NT2/D1 (cell line): ENCODE data around the gene SDK1.
"Not testable (repeated sequence)": the region's sequence is repeated elsewhere in the genome, so short reads cannot be mapped to it uniquely, and the experiment has no call there.

Experiments used
- DNase-seq: peaks from one replicate; pipeline ENCODE4 v3.0.0-alpha.2; 2011; ENCODE audit warnings: low read depth, low spot score
- H3K27me3 ChIP-seq: 2 replicates; pipeline ENCODE4 v1.6.0; 2011; ENCODE audit warnings: mild to moderate bottlenecking; ENCODE audit not compliant: insufficient read length, insufficient read depth
- H3K36me3 ChIP-seq: 2 replicates; pipeline ENCODE4 v1.6.1; 2011; ENCODE audit warnings: mild to moderate bottlenecking, low read length, mixed read lengths; ENCODE audit not compliant: insufficient read depth, insufficient read length
- H3K4me1 ChIP-seq: 2 replicates; pipeline ENCODE4 v1.5.1; 2011; ENCODE audit not compliant: insufficient read depth, insufficient read length
- H3K4me3 ChIP-seq: 2 replicates; pipeline ENCODE4 v1.5.1; 2011; ENCODE audit warnings: low read depth; ENCODE audit not compliant: insufficient read length
- H3K9ac ChIP-seq: 2 replicates; pipeline ENCODE4 v1.6.0; 2011; ENCODE audit warnings: low read depth; ENCODE audit not compliant: insufficient read length
- H3K9me3 ChIP-seq: 2 replicates; pipeline ENCODE4 v1.5.1; 2011; ENCODE audit warnings: mild to moderate bottlenecking, low read length; ENCODE audit not compliant: insufficient read depth
- SUZ12 ChIP-seq: IDR thresholded peaks from 2 replicates; pipeline ENCODE4 v1.6.1; 2011; ENCODE audit not compliant: insufficient read length, insufficient read depth; ENCODE audit errors: extremely low read depth
- YY1 ChIP-seq: IDR thresholded peaks from 2 replicates; pipeline ENCODE4 v1.6.1; 2011; ENCODE audit not compliant: insufficient read length, insufficient read depth
- ZNF274 ChIP-seq: IDR thresholded peaks from 2 replicates; pipeline ENCODE4 v1.6.1; 2011; ENCODE audit warnings: mild to moderate bottlenecking, low read depth, low read length

The SDK1 gene

DNA sequence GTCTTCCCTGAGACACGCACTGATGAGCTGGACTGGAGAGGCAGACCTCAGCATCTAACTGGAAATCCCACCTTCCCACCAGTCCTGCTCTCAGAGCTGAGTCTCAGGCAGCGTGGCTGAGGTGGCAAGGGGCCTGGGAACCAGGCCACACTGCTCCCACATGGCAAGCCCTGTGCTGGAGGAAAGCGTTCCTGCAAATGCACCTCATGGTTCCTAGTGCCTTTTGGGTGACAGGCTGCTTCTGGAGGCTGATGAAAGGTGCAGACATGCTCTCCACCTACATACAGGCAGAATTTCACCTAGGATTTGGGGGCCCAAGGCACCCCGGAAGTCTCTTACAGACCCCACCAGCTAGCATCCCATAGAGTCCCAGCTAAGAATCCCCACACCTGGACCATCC lies 948.2 kb downstream of the SDK1 start:
- peaks cover 19% of the 10 kb centered on the region for H3K4me1 ChIP-seq
- H3K4me3 ChIP-seq = no peak overlapping the region
- peaks cover 18% of the 10 kb centered on the region; the same call in 1 of the 2 replicates for H3K9me3 ChIP-seq
- no peak overlapping the region for H3K9ac ChIP-seq
- H3K36me3 ChIP-seq = no peaks in the 10 kb centered on the region
- TF ChIP-seq SUZ12 (no peak), YY1 (no peak), ZNF274 (no peak)
- no peak for DNase-seq
- H3K27me3 ChIP-seq = no peaks in the 10 kb centered on the region

DNA sequence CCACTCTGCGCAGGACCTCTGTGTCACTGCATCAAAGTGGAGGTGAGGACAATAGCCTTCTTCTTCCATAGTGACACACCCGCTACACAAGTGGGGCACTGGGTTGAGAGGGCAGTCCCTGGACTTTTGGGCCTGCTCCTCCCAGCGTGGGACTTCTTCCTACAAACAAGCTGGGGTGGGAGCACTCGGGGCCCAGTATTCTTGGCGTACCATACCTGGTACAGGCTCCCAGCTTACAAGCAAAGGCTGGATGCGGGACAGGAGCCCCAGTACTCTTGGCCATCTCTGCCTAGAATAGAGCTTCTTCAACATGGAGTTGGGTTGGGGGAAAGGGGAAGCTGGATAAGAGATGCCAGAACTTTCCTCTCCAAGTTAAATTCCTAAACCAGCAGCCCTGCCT lies 954.3 kb downstream of the SDK1 start:
- Histone ChIP-seq H3K4me3 (no peak overlapping the region), H3K36me3 (no peaks in the 10 kb centered on the region), H3K27me3 (no peaks in the 10 kb centered on the region), H3K9me3 (peaks cover 7% of the 10 kb centered on the region; the same call in 1 of the 2 replicates), H3K4me1 (no peaks in the 10 kb centered on the region), H3K9ac (no peak overlapping the region)
- no peak for DNase-seq
- no peak for TF ChIP-seq YY1
- TF ChIP-seq ZNF274 = no peak
- no peak for TF ChIP-seq SUZ12

DNA sequence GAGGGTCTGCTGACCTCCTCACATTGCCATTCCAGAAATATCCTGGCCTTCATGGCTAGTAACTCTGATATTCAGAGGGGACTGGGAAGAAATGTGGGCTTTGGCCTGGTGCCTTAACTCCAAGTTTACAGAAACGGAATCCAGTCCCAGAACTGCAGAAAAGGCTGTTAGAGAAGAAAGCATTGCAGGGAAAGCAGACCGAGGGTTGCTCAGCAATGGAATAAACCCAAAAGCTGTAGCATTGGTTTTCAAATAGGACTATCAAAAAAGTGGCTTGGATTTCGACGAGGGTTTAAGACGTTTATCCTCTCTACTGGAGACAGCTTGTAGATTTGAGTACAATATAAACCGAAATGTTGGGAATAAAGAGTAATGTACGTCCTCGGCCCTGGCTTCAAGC lies 955.2 kb downstream of the SDK1 start:
- peaks cover 6% of the 10 kb centered on the region; the same call in 1 of the 2 replicates for H3K9me3 ChIP-seq
- no peaks in the 10 kb centered on the region for H3K27me3 ChIP-seq
- H3K4me1 ChIP-seq = no peaks in the 10 kb centered on the region
- H3K36me3 ChIP-seq = no peaks in the 10 kb centered on the region
- no peak overlapping the region for H3K4me3 ChIP-seq
- no peak for TF ChIP-seq SUZ12
- no peak for TF ChIP-seq ZNF274
- no peak for TF ChIP-seq YY1
- H3K9ac ChIP-seq = no peak overlapping the region
- DNase-seq = no peak

DNA sequence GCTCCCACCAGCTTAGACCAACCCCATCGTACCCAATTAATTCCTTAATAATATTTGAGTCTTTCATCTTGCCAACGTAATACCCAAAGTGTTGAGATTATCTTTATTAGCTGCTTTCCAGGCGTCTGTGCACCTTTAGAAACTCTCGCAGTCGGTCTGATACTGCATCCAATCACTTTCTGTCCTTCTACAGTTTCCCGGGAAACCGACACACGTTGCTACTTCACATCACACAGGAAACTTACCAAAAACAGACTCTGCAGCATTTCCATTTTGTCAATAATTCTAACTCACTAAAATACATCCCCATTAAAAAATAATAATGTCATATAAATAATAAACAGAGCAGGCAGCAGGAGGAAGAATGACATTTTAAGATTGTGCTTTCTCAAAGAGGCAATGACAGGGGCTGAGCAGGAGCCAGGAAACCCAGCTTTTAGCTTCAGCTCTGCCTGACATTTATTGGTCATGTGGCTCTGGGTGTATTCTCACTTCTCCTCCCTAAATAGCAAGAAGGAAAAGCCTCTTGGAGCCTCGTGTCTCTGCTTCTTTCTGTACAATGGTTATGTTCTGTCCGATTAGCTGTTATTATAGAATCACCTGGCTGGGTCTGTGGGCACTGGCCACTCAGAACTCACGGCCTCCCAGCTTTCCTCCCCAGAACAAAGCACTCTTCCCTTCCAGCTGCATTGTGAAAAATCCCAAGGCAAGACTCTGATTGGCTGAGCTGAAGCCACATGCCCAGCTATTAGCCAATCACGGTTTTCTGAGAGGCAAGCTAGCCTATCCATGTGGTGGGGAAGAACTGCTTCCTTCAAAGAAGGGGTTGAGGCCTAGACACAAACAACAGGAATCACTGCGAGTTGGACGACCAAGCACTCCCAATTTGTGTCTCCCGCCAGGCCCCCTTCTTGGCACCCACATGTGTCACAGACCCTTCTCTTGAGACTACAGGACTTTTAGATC lies 956.4 kb downstream of the SDK1 start:
- no peaks in the 10 kb centered on the region for H3K27me3 ChIP-seq
- H3K4me1 ChIP-seq = no peaks in the 10 kb centered on the region
- no peak for DNase-seq
- H3K4me3 ChIP-seq = no peak overlapping the region
- TF ChIP-seq ZNF274 (no peak), SUZ12 (no peak), YY1 (no peak)
- H3K36me3 ChIP-seq = no peaks in the 10 kb centered on the region
- no peak overlapping the region for H3K9ac ChIP-seq
- H3K9me3 ChIP-seq = no peaks in the 10 kb centered on the region

DNA sequence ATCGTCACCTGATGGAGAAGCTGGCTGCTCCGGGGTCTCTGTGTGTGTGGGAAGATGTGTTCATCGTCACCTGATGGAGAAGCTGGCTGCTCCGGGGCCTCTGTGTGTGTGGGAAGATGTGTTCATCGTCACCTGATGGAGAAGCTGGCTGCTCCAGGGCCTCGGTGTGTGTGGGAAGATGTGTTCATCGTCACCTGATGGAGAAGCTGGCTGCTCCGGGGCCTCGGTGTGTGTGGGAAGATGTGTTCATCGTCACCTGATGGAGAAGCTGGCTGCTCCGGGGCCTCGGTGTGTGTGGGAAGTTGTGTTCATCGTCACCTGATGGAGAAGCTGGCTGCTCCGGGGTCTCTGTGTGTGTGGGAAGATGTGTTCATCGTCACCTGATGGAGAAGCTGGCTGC lies 959.1 kb downstream of the SDK1 start:
- H3K27me3 ChIP-seq = not testable (repeated sequence)

DNA sequence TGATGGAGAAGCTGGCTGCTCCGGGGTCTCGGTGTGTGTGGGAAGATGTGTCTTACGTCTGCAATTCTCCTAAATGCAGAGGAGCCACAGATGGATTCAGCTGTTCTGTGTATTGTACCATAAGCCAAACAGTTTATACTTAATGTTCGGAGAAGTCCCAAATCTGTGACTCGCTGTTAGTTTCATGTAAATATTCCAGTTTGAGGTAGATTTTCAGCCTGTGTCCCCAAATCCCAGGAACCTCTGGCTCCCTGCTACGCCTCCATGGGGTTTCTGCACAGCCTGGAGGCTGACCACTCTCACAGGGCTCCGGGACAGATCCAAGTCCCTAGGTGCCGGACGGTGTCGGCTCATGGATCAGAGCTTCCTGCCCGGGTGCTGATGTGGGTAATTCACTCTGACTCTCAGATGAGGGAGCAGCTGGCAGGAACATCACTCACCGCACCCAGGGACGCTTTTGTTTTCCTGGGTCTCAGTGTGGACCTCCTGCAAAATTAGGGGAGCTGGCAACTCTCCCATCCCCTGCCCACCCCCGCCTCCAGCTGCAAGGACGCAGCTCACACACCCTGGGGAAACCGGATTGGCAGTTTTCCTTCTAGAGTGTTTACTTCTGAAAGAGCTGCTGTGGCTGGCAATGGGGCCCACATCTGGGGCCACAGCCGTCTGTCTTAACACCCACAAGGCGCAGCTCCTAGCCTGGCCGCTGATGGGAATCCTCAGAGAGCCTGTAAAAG lies 960.0 kb downstream of the SDK1 start:
- no peak overlapping the region for H3K4me3 ChIP-seq
- no peak overlapping the region for H3K9ac ChIP-seq
- H3K9me3 ChIP-seq = no peaks in the 10 kb centered on the region
- no peak for DNase-seq
- H3K36me3 ChIP-seq = no peaks in the 10 kb centered on the region
- H3K27me3 ChIP-seq = no peaks in the 10 kb centered on the region
- no peaks in the 10 kb centered on the region for H3K4me1 ChIP-seq
- TF ChIP-seq ZNF274 (no peak), YY1 (no peak), SUZ12 (no peak)

More for the DNA sequence above, 959.1 kb downstream of the SDK1 start:
- not testable (repeated sequence) for DNase-seq, H3K9me3 ChIP-seq, H3K9ac ChIP-seq, H3K4me3 ChIP-seq, H3K4me1 ChIP-seq, H3K36me3 ChIP-seq

DNA sequence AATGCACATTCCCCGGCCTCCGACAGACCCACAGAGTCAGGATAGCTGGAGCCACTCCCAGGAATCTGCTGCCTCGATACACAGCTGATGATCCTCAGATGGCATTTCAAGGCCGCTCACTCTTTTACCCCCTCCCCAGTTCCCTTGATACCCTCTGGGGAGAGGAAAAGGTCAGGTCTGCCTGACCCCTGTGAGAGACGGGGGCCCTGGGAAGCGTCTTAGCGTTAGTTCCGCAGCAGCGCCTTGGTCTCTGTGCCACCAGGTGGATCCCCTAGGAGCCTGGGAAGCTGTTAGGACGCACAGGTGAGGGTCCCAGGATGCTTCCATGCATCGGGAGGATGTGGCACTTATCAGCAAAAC lies 960.5 kb downstream of the SDK1 start:
- Histone ChIP-seq H3K4me1 (no peaks in the 10 kb centered on the region), H3K27me3 (no peaks in the 10 kb centered on the region), H3K9me3 (no peaks in the 10 kb centered on the region), H3K9ac (no peak overlapping the region), H3K36me3 (no peaks in the 10 kb centered on the region), H3K4me3 (no peak overlapping the region)
- TF ChIP-seq ZNF274 = no peak
- DNase-seq = no peak

DNA sequence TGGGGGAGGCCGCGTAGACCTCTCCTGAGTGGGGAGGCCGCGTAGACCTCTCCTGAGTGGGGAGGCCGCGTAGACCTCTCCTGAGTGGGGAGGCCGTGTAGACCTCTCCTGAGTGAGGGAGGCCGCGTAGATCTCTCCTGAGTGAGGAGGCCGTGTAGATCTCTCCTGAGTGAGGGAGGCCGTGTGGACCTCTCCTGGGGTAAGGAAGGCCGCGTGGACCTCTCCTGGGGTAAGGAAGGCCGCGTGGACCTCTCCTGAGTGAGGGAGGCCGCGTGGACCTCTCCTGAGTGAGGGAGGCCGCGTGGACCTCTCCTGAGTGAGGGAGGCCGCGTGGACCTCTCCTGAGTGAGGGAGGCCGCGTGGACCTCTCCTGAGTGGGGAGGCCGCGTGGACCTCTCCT lies 963.2 kb downstream of the SDK1 start:
- H3K9me3 ChIP-seq, H3K27me3 ChIP-seq, H3K4me1 ChIP-seq, DNase-seq, H3K36me3 ChIP-seq, H3K9ac ChIP-seq, H3K4me3 ChIP-seq: not testable (repeated sequence)
